Ovary (tissue), 3 donors: ENCODE results near the gene EFL1.

Source experiments
- EP300 ChIP-seq: sonication (generic); formaldehyde crosslinking; IDR thresholded peaks from one replicate; pipeline ENCODE4 v1.6.1; 2017; ENCODE audit warnings: antibody characterized with exemption
- POLR2A ChIP-seq: fragments of 450-650 bp; IDR thresholded peaks from one replicate; pipeline ENCODE4 v1.6.1; 2017; ENCODE audit warnings: antibody characterized with exemption, mild to moderate bottlenecking, moderate library complexity
- TF ChIP-seq, protein P1 (sequence below), 3 donors: fragments of 450-650 bp in 2 of 3; fragments of 200-600 bp in 1 of 3; IDR thresholded peaks; one replicate each; pipeline versions ENCODE4 v1.5.1 to v1.8.0; 2016 to 2022; ENCODE audit warnings: antibody characterized with exemption in 3 of 3, mild to moderate bottlenecking in 1 of 3
- donor health status: DM: no; HTN: no; CAD: no.

GRCh38 chr15:82272154-82272553 lies 9.6 kb upstream of the EFL1 start:
- TF ChIP-seq, protein P1, sequence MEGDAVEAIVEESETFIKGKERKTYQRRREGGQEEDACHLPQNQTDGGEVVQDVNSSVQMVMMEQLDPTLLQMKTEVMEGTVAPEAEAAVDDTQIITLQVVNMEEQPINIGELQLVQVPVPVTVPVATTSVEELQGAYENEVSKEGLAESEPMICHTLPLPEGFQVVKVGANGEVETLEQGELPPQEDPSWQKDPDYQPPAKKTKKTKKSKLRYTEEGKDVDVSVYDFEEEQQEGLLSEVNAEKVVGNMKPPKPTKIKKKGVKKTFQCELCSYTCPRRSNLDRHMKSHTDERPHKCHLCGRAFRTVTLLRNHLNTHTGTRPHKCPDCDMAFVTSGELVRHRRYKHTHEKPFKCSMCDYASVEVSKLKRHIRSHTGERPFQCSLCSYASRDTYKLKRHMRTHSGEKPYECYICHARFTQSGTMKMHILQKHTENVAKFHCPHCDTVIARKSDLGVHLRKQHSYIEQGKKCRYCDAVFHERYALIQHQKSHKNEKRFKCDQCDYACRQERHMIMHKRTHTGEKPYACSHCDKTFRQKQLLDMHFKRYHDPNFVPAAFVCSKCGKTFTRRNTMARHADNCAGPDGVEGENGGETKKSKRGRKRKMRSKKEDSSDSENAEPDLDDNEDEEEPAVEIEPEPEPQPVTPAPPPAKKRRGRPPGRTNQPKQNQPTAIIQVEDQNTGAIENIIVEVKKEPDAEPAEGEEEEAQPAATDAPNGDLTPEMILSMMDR (IDR thresholded peaks at IDR 0.05) = no peak
- TF ChIP-seq POLR2A (no peak), EP300 (no peak)
